ENCODE data around the gene AK9. TPM values are rescaled to one million over a fixed set of nuclear protein-coding genes. Genes with fewer than 3 reads are reported as not detected.

The AK9 gene
- total and polyA plus RNA-seq, 12 donors = 1.9 to 9.9 (median 5.4) TPM

DNA sequence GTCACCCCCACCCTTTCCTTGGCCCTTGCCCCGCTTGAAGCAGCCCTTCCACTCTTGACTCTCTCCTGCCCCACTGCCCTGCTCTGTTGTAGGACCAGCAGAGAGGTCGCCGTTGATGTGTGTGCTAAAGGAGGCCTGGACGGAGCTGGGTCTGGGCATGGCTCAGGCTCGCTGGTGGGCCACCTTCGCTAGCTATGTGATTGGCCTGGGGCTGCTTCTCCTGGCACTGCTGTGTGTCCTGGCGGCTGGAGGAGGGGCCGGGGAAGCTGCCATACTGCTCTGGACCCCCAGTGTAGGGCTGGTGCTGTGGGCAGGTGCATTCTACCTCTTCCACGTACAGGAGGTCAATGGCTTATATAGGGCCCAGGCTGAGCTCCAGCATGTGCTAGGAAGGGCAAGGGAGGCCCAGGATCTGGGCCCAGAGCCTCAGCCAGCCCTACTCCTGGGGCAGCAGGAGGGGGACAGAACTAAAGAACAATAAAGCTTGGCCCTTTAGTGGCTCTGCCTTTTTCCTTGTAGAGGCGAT is 247.5 kb downstream of the AK9 start:
- H3K27ac ChIP-seq = no peak overlapping the region
- TF ChIP-seq, protein P1, sequence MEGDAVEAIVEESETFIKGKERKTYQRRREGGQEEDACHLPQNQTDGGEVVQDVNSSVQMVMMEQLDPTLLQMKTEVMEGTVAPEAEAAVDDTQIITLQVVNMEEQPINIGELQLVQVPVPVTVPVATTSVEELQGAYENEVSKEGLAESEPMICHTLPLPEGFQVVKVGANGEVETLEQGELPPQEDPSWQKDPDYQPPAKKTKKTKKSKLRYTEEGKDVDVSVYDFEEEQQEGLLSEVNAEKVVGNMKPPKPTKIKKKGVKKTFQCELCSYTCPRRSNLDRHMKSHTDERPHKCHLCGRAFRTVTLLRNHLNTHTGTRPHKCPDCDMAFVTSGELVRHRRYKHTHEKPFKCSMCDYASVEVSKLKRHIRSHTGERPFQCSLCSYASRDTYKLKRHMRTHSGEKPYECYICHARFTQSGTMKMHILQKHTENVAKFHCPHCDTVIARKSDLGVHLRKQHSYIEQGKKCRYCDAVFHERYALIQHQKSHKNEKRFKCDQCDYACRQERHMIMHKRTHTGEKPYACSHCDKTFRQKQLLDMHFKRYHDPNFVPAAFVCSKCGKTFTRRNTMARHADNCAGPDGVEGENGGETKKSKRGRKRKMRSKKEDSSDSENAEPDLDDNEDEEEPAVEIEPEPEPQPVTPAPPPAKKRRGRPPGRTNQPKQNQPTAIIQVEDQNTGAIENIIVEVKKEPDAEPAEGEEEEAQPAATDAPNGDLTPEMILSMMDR (IDR thresholded peaks at IDR 0.05) = no peak
- TF ChIP-seq POLR2A (IDR thresholded peaks at IDR 0.05) = no peak
- no peak for DNase-seq
- H3K36me3 ChIP-seq (replicated peaks in 1 of 2) = peaks cover 0 to 10% of the 10 kb centered on the region in 2 donors
- no peak overlapping the region for H3K4me3 ChIP-seq
- H3K9me3 ChIP-seq (replicated peaks in 1 of 3) = no peaks in the 10 kb centered on the region
- no peaks in the 10 kb centered on the region for H3K27me3 ChIP-seq
- intact Hi-C loops (cut with DNase I) = no loop called here
- 94 to 98% (median 96%) methylated on average over 5 to 10 of the region's 10 CpGs for WGBS, 4 donors
- peaks cover 4 to 8% of the 10 kb centered on the region in 2 donors for H3K4me1 ChIP-seq (replicated peaks in 1 of 2)

Other genes with a start within 250 kb of the AK9 start
- 10 to 100 TPM in 4 of 9 donors, 1 to 10 TPM in 5; 3.1 to 16.7 (median 9.7) TPM for gene MICAL1, start 235.4 kb downstream of the AK9 start, total RNA-seq
- gene MICAL1, start 235.4 kb downstream of the AK9 start, polyA plus RNA-seq = 10 to 100 TPM in 2 of 3 donors, 1 to 10 TPM in 1; 3.7 to 99.9 (median 35.2) TPM
- gene ZBTB24, start 208.0 kb downstream of the AK9 start, total RNA-seq = 10 to 100 TPM in 1 of 9 donors, 1 to 10 TPM in 8; 4.5 to 14.4 (median 6.3) TPM
- 1 to 10 TPM; 2.2 to 7.0 (median 4.0) TPM for gene ZBTB24, start 208.0 kb downstream of the AK9 start, polyA plus RNA-seq
- 10 to 100 TPM in 8 of 9 donors, 1 to 10 TPM in 1; 9.2 to 23.5 (median 18.7) TPM for gene FIG4, start 94 bp upstream of the AK9 start, total RNA-seq
- gene FIG4, start 94 bp upstream of the AK9 start, polyA plus RNA-seq = 10 to 100 TPM; 11.8 to 25.4 (median 13.6) TPM